ENCODE data around the gene ZFYVE27. TPM values are rescaled to one million over a fixed set of nuclear protein-coding genes. Genes with fewer than 3 reads are reported as not detected.

The ZFYVE27 gene
- total RNA-seq, 1 donor from 2014 or later: 35.0 TPM

DNA sequence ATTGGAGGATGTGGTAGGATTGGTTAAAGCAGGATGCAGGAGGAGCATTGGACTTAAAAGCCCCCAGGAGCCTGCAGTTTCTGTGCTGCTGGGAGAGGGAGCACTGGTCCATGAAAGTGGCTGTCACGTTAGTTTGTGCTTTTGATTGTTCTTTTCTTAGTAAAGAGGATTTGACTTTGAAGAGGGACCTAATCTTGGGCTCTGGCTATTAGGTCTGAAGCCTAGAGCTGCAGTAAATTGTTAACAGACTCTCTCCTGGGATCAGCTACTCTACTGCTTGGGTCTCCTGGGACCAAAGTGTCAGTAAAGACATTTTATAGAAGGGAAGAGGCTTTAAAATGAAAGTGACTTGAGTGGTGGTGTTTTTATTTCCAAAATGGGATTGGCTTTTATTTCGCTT is 3.7 kb downstream of the ZFYVE27 start:
- Mint-ChIP-seq H3K36me3 (ENCODE audit: low read depth) (peaks cover 71% of the 10 kb centered on the region), H3K4me3 (ENCODE audit: low read depth) (no peak overlapping the region), H3K27me3 (ENCODE audit: low read depth) (no peaks in the 10 kb centered on the region), H3K4me1 (ENCODE audit: low read depth) (peaks cover 40% of the 10 kb centered on the region), H3K27ac (no peak overlapping the region), H3K9me3 (peaks cover 2% of the 10 kb centered on the region)
- DNase-seq (ENCODE audit: low spot score): no peak
- intact Hi-C loops (cut with micrococcal nuclease): no loop called here

DNA sequence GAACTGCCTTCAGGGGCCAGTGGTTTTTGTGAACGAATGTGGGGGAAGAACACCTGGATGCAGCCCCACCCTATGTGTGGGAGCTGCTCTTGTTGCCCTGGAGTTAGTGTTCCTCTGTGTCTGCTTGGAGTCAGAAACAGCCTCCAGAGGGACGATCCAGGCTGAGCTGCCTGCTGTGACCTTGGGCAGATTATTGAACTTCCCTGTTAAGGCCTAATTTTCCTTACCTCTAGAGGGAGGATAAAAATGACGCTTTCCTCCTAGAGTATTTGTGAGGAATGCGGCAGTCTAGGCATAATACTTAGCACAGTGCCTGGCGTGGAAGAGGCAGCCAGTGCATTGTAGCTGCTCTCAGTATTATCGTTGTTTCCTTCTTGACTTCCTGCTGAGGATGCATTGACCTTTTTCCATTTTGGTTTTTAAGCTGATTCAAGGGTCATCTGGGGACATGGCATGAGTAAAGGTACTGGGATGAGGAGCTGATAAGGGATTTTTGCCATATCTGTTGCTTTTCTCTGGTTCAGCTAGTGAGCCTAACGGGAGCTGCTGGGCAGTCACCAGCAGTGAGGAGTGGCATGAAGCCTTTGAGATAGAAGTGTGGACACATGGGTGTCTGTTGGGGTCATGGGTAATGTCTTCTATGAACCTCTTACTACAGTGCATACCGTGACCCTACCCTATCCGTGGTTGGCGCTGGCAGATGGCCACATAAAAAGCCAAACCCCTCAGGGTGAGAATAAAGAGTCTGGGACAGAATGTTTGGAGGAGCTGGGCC is 6.4 kb downstream of the ZFYVE27 start:
- Mint-ChIP-seq H3K36me3 (ENCODE audit: low read depth) (peaks cover 77% of the 10 kb centered on the region), H3K4me3 (ENCODE audit: low read depth) (no peak overlapping the region), H3K27ac (no peak overlapping the region), H3K27me3 (ENCODE audit: low read depth) (no peaks in the 10 kb centered on the region), H3K9me3 (no peaks in the 10 kb centered on the region), H3K4me1 (ENCODE audit: low read depth) (peaks cover 22% of the 10 kb centered on the region)
- DNase-seq (ENCODE audit: low spot score): no peak
- intact Hi-C loops (cut with micrococcal nuclease): no loop called here

DNA sequence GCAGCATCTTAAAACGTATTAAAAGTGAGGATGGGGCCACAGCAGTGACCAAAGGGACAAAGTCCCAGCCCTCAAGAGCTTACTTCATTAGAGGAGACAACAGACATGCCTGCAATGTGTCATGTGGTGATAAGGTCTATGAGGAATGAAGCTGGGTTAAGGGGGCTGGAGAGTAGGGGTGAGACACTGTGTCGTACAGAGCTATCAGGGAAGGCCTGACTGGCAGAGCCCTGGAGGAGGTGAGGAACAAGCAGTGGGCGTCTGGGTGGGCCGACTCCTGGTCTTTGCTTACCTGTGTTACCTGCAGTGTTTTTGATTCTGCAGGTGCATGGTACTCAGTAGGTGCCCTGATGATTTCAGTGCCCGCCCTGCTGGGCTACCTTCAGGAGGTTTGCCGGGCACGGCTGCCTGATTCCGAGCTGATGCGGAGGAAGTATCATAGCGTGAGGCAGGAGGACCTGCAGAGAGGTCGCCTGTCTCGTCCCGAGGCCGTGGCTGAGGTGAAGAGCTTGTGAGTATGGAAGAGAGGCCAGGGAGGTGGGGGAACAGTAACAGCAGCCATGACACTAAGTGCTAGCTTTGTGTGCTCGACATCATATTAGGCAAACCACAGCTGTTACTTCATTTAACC is 7.6 kb downstream of the ZFYVE27 start:
- no peak overlapping the region for H3K27ac Mint-ChIP-seq

DNA sequence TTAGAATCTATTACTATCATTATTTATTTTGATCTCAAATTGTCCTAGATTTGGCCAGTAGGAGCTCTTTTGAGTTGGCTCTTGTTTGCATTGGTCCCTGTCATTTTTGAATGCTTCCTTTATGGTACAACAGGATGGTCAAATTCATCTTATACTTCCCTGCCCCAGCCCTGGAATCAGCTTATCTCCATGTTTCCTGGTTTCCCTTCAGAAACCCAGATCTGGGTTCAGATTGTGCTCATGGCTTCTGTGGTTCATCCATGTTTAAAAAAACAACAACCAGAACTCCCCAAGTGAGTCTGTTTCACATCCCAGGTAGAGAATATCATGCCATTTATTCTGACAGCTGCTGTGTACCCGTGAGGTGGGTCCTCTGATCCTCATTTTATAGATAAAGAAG is 10.6 kb downstream of the ZFYVE27 start:
- DNase-seq (ENCODE audit: low spot score): no peak
- H3K9me3 Mint-ChIP-seq: no peaks in the 10 kb centered on the region
- intact Hi-C loops (cut with micrococcal nuclease): no loop called here
- H3K36me3 Mint-ChIP-seq (ENCODE audit: low read depth): peaks cover 71% of the 10 kb centered on the region
- no peaks in the 10 kb centered on the region for H3K27me3 Mint-ChIP-seq (ENCODE audit: low read depth)
- no peak overlapping the region for H3K4me3 Mint-ChIP-seq (ENCODE audit: low read depth)
- H3K4me1 Mint-ChIP-seq (ENCODE audit: low read depth): peaks cover 6% of the 10 kb centered on the region
- H3K27ac Mint-ChIP-seq: no peak overlapping the region

More for the DNA sequence above, 7.6 kb downstream of the ZFYVE27 start:
- H3K36me3 Mint-ChIP-seq (ENCODE audit: low read depth): peaks cover 80% of the 10 kb centered on the region
- peaks cover 18% of the 10 kb centered on the region for H3K4me1 Mint-ChIP-seq (ENCODE audit: low read depth)
- H3K9me3 Mint-ChIP-seq: no peaks in the 10 kb centered on the region
- no peak for DNase-seq (ENCODE audit: low spot score)
- H3K4me3 Mint-ChIP-seq (ENCODE audit: low read depth): no peak overlapping the region
- intact Hi-C loops (cut with micrococcal nuclease): no loop called here
- no peaks in the 10 kb centered on the region for H3K27me3 Mint-ChIP-seq (ENCODE audit: low read depth)

DNA sequence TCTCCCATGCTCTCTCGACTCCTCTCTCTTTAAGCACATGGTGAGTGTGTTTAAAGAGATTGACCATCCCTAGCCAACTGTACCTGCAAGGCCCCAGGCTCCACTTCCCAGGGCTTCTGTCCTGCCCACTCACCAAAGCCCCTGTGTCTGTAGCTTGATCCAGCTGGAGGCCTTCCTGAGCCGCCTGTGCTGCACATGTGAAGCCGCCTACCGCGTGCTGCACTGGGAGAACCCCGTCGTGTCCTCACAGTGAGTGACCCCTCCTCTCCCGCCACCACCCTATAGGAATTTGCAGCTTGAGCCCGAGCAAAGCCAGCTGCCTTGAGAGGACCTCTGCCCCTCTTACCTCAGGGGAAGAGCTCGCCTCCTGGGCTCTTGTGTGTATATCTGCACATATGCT is 11.2 kb downstream of the ZFYVE27 start:
- Mint-ChIP-seq H3K27me3 (ENCODE audit: low read depth) (no peaks in the 10 kb centered on the region), H3K27ac (no peak overlapping the region), H3K36me3 (ENCODE audit: low read depth) (peaks cover 70% of the 10 kb centered on the region), H3K4me1 (ENCODE audit: low read depth) (peaks cover 4% of the 10 kb centered on the region), H3K9me3 (no peaks in the 10 kb centered on the region), H3K4me3 (ENCODE audit: low read depth) (no peak overlapping the region)
- intact Hi-C loops (cut with micrococcal nuclease): no loop called here
- DNase-seq (ENCODE audit: low spot score): no peak

DNA sequence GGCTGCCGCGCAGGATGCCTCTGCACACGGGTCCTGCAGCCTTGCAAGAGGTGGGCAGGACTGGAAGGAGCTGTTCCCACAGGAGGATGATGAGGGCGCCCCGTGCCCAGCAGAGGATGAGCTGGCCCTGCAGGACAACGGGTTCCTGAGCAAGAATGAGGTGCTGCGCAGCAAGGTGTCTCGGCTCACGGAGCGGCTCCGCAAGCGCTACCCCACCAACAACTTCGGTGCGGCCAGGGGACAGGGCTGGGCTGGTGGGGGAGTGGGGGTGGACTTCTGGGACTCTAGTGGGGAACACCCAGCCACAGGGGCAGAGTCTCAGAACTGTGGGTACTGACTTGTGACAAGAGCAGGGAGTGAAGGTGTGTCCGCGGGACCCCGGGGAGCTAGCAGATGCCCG is 16.0 kb downstream of the ZFYVE27 start:
- no peaks in the 10 kb centered on the region for H3K9me3 Mint-ChIP-seq
- intact Hi-C loops (cut with micrococcal nuclease): no loop called here
- no peak overlapping the region for H3K4me3 Mint-ChIP-seq (ENCODE audit: low read depth)
- DNase-seq (ENCODE audit: low spot score): no peak
- H3K36me3 Mint-ChIP-seq (ENCODE audit: low read depth): peaks cover 68% of the 10 kb centered on the region
- H3K27me3 Mint-ChIP-seq (ENCODE audit: low read depth): no peaks in the 10 kb centered on the region
- no peaks in the 10 kb centered on the region for H3K4me1 Mint-ChIP-seq (ENCODE audit: low read depth)
- no peak overlapping the region for H3K27ac Mint-ChIP-seq

DNA sequence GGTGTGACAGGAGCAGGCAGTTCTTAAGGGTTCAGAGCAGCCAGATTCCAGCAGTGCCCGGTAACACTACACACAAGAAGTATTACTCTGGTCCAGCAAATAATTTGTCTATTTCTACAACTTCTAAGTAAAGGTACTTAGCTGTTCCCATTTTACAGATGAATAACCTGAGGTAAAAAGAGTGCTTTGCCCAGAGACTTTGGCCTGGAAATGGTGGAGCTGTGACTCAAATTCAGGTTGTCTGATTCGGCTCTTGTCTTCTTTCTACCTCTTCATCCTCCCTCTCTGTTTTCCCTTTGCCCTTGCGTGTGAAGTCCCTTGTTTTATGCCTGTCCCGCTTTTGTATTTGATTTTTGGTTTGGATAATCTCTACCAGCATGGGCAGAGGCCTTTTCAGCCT is 17.8 kb downstream of the ZFYVE27 start:
- Mint-ChIP-seq H3K27ac (no peak overlapping the region), H3K27me3 (ENCODE audit: low read depth) (no peaks in the 10 kb centered on the region), H3K36me3 (ENCODE audit: low read depth) (peaks cover 62% of the 10 kb centered on the region), H3K9me3 (no peaks in the 10 kb centered on the region), H3K4me3 (ENCODE audit: low read depth) (no peak overlapping the region), H3K4me1 (ENCODE audit: low read depth) (no peaks in the 10 kb centered on the region)
- intact Hi-C loops (cut with micrococcal nuclease): no loop called here
- no peak for DNase-seq (ENCODE audit: low spot score)

DNA sequence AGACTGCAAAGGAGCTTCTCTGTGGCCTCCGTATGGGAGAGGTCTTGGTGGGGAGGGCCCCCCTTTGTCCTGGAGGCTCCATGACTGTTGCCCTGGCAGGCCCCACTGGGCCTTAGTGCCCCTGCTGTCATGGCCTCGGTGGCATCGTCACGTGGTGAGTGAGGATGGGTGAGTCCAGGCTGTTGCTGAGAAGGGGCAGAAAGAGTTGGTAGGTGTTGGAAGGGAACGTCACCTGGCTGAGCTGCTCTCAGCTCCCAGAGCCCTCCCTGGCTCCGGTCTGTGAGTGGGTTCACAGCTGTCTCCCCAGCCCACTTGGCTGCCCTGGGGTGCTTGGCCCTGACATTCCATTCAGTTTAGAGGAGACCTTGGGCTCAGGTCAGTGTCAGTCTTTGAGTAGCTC is 18.8 kb downstream of the ZFYVE27 start:
- no peak overlapping the region for H3K27ac Mint-ChIP-seq
- intact Hi-C loops (cut with micrococcal nuclease): no loop called here

DNA sequence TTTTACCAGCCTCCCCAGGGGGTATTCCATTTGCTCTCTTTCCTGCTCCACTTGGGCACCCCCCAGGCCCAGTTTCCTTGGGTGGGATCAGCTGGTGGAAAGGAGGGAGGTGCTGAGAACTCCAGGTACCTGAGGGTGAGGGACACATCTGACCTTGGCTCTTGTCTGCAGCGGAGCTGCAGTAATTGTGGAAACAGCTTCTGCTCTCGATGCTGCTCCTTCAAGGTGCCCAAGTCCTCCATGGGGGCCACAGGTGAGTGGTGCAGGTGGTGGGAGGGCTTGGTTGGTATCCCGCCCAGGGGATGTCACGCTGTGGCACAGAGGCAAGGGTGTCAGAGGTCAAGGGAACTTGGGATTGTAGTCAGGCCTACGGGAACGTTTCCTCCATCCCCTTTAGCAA is 20.5 kb downstream of the ZFYVE27 start:
- intact Hi-C loops (cut with micrococcal nuclease): no loop called here
- Mint-ChIP-seq H3K36me3 (ENCODE audit: low read depth) (peaks cover 65% of the 10 kb centered on the region), H3K27ac (no peak overlapping the region), H3K4me3 (ENCODE audit: low read depth) (no peak overlapping the region), H3K4me1 (ENCODE audit: low read depth) (no peaks in the 10 kb centered on the region), H3K9me3 (no peaks in the 10 kb centered on the region), H3K27me3 (ENCODE audit: low read depth) (no peaks in the 10 kb centered on the region)
- no peak for DNase-seq (ENCODE audit: low spot score)

More for the DNA sequence above, 18.8 kb downstream of the ZFYVE27 start:
- H3K9me3 Mint-ChIP-seq: no peaks in the 10 kb centered on the region
- DNase-seq (ENCODE audit: low spot score): no peak
- no peaks in the 10 kb centered on the region for H3K4me1 Mint-ChIP-seq (ENCODE audit: low read depth)
- H3K27me3 Mint-ChIP-seq (ENCODE audit: low read depth): no peaks in the 10 kb centered on the region
- no peak overlapping the region for H3K4me3 Mint-ChIP-seq (ENCODE audit: low read depth)
- H3K36me3 Mint-ChIP-seq (ENCODE audit: low read depth): peaks cover 64% of the 10 kb centered on the region

DNA sequence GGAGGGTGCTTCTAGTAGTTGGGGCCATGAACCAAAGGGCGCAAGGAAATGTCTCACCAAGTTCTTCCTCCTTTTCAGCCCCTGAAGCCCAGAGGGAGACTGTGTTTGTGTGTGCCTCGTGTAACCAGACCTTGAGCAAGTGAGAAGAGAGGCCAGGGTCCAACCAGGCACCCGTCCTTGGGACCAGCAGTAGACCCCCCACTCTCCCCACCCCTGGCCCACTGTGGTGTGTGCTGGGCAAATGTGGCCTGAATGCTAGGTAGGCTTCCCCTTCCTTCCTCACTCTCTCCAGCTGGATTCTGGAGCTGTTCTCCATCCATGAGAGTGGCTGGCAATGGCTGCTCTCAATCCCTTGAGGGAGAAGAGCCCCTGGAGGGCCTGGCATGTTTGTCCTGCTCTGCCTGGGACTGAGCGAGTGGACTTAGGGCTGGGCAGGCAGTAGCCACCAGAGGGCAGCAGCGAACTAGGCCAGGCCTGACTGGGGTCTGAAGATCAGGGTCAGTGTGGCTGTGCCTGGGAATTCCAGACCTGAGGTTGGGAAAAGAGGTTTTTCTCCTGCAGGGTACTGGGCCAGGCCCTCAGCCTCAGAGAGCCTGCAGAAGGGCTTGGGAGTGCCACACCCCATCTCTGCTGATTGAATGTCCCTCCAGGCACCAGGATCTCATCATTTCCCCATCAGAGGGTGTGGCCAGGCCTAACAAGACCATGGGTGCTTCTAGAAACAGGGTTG is 22.4 kb downstream of the ZFYVE27 start:
- intact Hi-C loops (cut with micrococcal nuclease): no loop called here
- Mint-ChIP-seq H3K27ac (no peak overlapping the region), H3K4me1 (ENCODE audit: low read depth) (no peaks in the 10 kb centered on the region), H3K36me3 (ENCODE audit: low read depth) (peaks cover 49% of the 10 kb centered on the region), H3K4me3 (ENCODE audit: low read depth) (no peak overlapping the region), H3K9me3 (no peaks in the 10 kb centered on the region), H3K27me3 (ENCODE audit: low read depth) (no peaks in the 10 kb centered on the region)
- DNase-seq (ENCODE audit: low spot score): peak; percentile 17

DNA sequence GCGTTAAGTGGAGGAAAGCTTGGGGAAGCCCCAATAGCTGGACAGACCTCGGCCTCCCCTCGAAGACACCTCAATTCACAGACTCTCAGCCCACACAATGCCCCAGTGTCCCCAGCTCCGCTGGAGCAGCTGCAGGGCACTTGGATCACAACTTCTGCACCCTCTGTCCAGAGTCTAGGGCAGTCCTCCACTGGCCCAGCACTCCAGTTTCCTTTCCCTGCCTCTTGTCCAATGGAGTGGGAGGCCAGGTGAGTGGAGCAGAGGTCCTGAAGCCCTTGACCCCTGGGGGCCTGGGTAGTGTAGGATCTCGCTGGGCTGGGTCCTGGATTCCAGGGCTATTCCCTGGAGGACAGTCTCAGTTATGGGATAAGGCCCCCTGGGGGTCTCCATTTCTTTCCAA is 23.0 kb downstream of the ZFYVE27 start:
- intact Hi-C loops (cut with micrococcal nuclease): no loop called here
- Mint-ChIP-seq H3K27me3 (ENCODE audit: low read depth) (no peaks in the 10 kb centered on the region), H3K9me3 (no peaks in the 10 kb centered on the region), H3K4me1 (ENCODE audit: low read depth) (no peaks in the 10 kb centered on the region), H3K27ac (no peak overlapping the region), H3K4me3 (ENCODE audit: low read depth) (no peak overlapping the region), H3K36me3 (ENCODE audit: low read depth) (peaks cover 43% of the 10 kb centered on the region)
- DNase-seq (ENCODE audit: low spot score): no peak

DNA sequence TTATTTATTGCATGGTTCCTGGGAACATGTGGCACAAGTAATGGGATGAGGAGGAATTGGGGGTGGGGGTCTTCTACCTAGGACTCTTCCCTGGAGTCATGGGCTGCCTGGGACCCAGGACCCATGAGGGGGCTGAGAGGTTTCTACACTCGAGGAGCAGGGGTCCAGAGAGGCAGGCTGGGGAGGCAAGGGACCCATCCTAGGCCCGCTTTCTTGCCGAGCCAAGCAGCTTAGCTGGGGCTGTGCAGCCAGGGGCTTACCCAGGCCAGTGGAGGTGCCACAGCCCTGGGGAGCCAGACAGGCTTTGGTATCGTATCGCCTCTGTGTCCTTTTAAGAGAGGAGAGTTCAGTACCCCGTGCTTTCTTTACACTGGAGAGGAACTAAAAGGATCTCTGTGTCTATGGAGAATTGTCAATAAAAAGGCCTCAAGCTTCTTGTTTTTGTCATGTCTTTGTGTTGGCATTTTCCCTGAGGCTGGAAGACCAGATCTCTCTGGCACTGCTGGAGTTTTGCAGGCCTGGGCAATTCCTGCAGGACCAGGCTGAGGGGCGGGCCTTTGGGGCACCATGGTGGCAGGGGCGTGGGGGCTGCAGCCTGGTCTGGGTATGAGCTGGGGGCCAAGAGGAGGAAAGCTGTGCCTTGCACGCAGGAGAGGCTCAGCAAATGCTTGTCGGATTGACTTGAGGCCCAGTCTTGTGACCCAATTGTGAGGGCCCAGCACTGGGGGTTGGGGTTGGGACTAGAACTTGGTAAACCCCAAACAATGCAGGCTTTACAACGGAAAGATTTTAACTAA is 23.7 kb downstream of the ZFYVE27 start:
- Mint-ChIP-seq H3K27ac (no peak overlapping the region), H3K4me3 (ENCODE audit: low read depth) (no peak overlapping the region), H3K9me3 (no peaks in the 10 kb centered on the region), H3K27me3 (ENCODE audit: low read depth) (no peaks in the 10 kb centered on the region), H3K4me1 (ENCODE audit: low read depth) (no peaks in the 10 kb centered on the region), H3K36me3 (ENCODE audit: low read depth) (peaks cover 40% of the 10 kb centered on the region)
- DNase-seq (ENCODE audit: low spot score): no peak
- intact Hi-C loops (cut with micrococcal nuclease): no loop called here

Data from activated T-helper 2 cell treated with anti-CD3 and anti-CD28 coated beads, Interferon-gamma antibody, Interleukin-2, Interleukin-4, amounts not matched to agents 10 μg/mL and 5 μg/mL and 100 μg/mL, durations not matched to agents 14 hours and 24 hours and 36 hours (primary cell).